ENCODE measurements around the gene WDR7.

WDR7 gene

GRCh38 chr18:56660655-56661054, 9.5 kb downstream of the WDR7 start:
- no peak overlapping the region for H3K4me2 ChIP-seq (ENCODE audit: low read length)
- no peak overlapping the region for H3K27ac ChIP-seq (ENCODE audit: low read depth, low read length, poor library complexity, severe bottlenecking)
- no peak overlapping the region for H3K9ac ChIP-seq (ENCODE audit: low read length)
- H3F3A ChIP-seq (ENCODE audit: insufficient read depth, low read length), result no peaks in the 10 kb centered on the region
- no peaks in the 10 kb centered on the region for H3K9me3 ChIP-seq (ENCODE audit: low read length)
- TF ChIP-seq EZH2 (IDR thresholded peaks at IDR 0.05; ENCODE audit: borderline replicate concordance, low read length), result no peak
- no peak for TF ChIP-seq CTCF (IDR thresholded peaks at IDR 0.05; ENCODE audit: low read length)
- H3K9me2 ChIP-seq (ENCODE audit: low read depth, low read length), result no peaks in the 10 kb centered on the region
- no peaks in the 10 kb centered on the region for H4K20me1 ChIP-seq (ENCODE audit: insufficient read depth, low read length)
- peaks cover 19% of the 10 kb centered on the region for H3K4me1 ChIP-seq (ENCODE audit: insufficient read depth, low read length, severe bottlenecking)
- H3K4me3 ChIP-seq (ENCODE audit: low read depth, low read length, poor library complexity, severe bottlenecking), result no peak overlapping the region
- H3K79me2 ChIP-seq (ENCODE audit: insufficient read depth, low read length), result peaks cover 23% of the 10 kb centered on the region
- H3K36me3 ChIP-seq (ENCODE audit: insufficient read depth, low read length), result peaks cover 15% of the 10 kb centered on the region
- H3K27me3 ChIP-seq (ENCODE audit: insufficient read depth, low read length), result no peaks in the 10 kb centered on the region
- H2AFZ ChIP-seq (ENCODE audit: low read length), result no peak overlapping the region

DNA sequence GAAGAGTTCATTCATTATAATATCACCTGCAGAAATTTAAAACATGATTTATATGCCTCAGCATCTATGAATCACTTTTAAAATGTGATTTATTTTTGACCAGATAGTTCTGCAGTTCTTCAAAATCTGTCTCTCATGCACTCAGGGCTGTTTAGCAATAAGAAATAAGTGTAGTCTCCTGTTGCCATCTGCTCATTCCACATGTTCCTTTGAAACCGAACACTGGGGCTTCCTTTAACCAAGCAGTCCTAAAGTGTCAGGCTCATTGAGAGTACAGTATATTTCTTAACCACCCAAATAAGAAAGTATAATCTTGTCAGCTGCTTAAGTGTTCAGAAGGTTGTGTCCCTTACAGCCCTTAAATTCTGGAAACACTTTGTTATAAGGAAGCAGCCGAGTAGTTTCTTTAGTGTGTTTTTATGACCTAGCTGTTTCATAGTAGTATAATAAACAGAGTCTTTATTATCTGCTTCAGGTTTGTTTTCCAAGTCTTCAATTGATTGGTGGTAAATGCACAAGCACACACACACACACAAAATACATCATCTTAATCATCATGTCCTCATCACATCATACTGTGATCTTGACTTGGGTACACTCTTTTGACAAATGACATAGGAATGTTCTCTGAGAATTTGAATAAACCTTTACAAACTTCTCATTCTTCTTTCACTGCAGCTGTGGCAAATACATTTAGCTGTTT, 10.4 kb downstream of the WDR7 start:
- Histone ChIP-seq H4K20me1 (ENCODE audit: insufficient read depth, low read length) (no peaks in the 10 kb centered on the region), H3K27me3 (ENCODE audit: insufficient read depth, low read length) (no peaks in the 10 kb centered on the region)

GRCh38 chr18:56662063-56662408, 10.9 kb downstream of the WDR7 start:
- Histone ChIP-seq H3K4me3 (ENCODE audit: low read depth, low read length, poor library complexity, severe bottlenecking) (no peak overlapping the region), H3K4me1 (ENCODE audit: insufficient read depth, low read length, severe bottlenecking) (peaks cover 19% of the 10 kb centered on the region), H3K79me2 (ENCODE audit: insufficient read depth, low read length) (peaks cover 12% of the 10 kb centered on the region), H3K36me3 (ENCODE audit: insufficient read depth, low read length) (peaks cover 15% of the 10 kb centered on the region), H3K27ac (ENCODE audit: low read depth, low read length, poor library complexity, severe bottlenecking) (no peak overlapping the region), H3K9me2 (ENCODE audit: low read depth, low read length) (no peaks in the 10 kb centered on the region), H3F3A (ENCODE audit: insufficient read depth, low read length) (no peaks in the 10 kb centered on the region), H3K9me3 (ENCODE audit: low read length) (no peaks in the 10 kb centered on the region), H3K4me2 (ENCODE audit: low read length) (no peak overlapping the region), H4K20me1 (ENCODE audit: insufficient read depth, low read length) (no peaks in the 10 kb centered on the region), H3K9ac (ENCODE audit: low read length) (no peak overlapping the region), H2AFZ (ENCODE audit: low read length) (no peak overlapping the region), H3K27me3 (ENCODE audit: insufficient read depth, low read length) (no peaks in the 10 kb centered on the region)
- TF ChIP-seq CTCF (IDR thresholded peaks at IDR 0.05; ENCODE audit: low read length) (no peak), EZH2 (IDR thresholded peaks at IDR 0.05; ENCODE audit: borderline replicate concordance, low read length) (no peak)

More for the DNA sequence above, 10.4 kb downstream of the WDR7 start:
- H3K4me1 ChIP-seq (ENCODE audit: insufficient read depth, low read length, severe bottlenecking), result peaks cover 19% of the 10 kb centered on the region
- H3K27ac ChIP-seq (ENCODE audit: low read depth, low read length, poor library complexity, severe bottlenecking), result no peak overlapping the region
- peaks cover 15% of the 10 kb centered on the region for H3K36me3 ChIP-seq (ENCODE audit: insufficient read depth, low read length)
- H3K4me2 ChIP-seq (ENCODE audit: low read length), result no peak overlapping the region
- H2AFZ ChIP-seq (ENCODE audit: low read length), result no peak overlapping the region
- H3K9me2 ChIP-seq (ENCODE audit: low read depth, low read length), result no peaks in the 10 kb centered on the region
- peaks cover 17% of the 10 kb centered on the region for H3K79me2 ChIP-seq (ENCODE audit: insufficient read depth, low read length)
- H3K9ac ChIP-seq (ENCODE audit: low read length), result no peak overlapping the region
- no peak overlapping the region for H3K4me3 ChIP-seq (ENCODE audit: low read depth, low read length, poor library complexity, severe bottlenecking)
- no peaks in the 10 kb centered on the region for H3K9me3 ChIP-seq (ENCODE audit: low read length)
- H3F3A ChIP-seq (ENCODE audit: insufficient read depth, low read length), result no peaks in the 10 kb centered on the region
- TF ChIP-seq CTCF (IDR thresholded peaks at IDR 0.05; ENCODE audit: low read length) (no peak), EZH2 (IDR thresholded peaks at IDR 0.05; ENCODE audit: borderline replicate concordance, low read length) (no peak)

Measured in OCI-LY1 (cell line).